Endothelial cell of umbilical vein (primary cell): Measurements from ENCODE around the gene ZNF778.

ENCODE experiments used
- CTCF ChIP-seq, 2 donors: IDR thresholded peaks; 1 replicate in 1 of 2; 2 replicates in 1 of 2; pipeline ENCODE4 v1.5.1; 2011; ENCODE audit warnings: low read length in 2 of 2, mild to moderate bottlenecking in 2 of 2, moderate library complexity in 2 of 2, control low read depth in 1 of 2, inconsistent platforms in 1 of 2, low read depth in 1 of 2; ENCODE audit not compliant: insufficient read depth in 1 of 2; ENCODE audit errors: extremely low read depth in 1 of 2
- EZH2 ChIP-seq: IDR thresholded peaks from 2 replicates; pipeline ENCODE4 v1.6.1; 2012; ENCODE audit warnings: borderline replicate concordance, low read depth, mild to moderate bottlenecking, moderate library complexity, low read length, inconsistent platforms; ENCODE audit not compliant: severe bottlenecking
- FOS ChIP-seq: IDR thresholded peaks from 2 replicates; pipeline ENCODE4 v1.6.1; 2011; ENCODE audit warnings: mild to moderate bottlenecking, low read length, moderate library complexity, borderline replicate concordance; ENCODE audit not compliant: insufficient read depth
- MYC ChIP-seq: IDR thresholded peaks from one replicate; pipeline ENCODE4 v1.6.1; 2011; ENCODE audit warnings: mild to moderate bottlenecking, low read depth, low read length
- POLR2A ChIP-seq: IDR thresholded peaks from 2 replicates; pipeline ENCODE4 v1.6.1; 2012; ENCODE audit warnings: low read depth, mild to moderate bottlenecking, control low read depth, low read length
- POLR2AphosphoS5 ChIP-seq: IDR thresholded peaks from 2 replicates; pipeline ENCODE4 v1.6.1; 2012; ENCODE audit warnings: low read depth, mild to moderate bottlenecking, control low read depth, low read length, moderate library complexity; ENCODE audit not compliant: insufficient read depth
- TF ChIP-seq, protein P1 (sequence below): IDR thresholded peaks from 2 replicates; pipeline ENCODE4 v1.6.1; 2011; ENCODE audit not compliant: insufficient read depth, insufficient read length

- no peak for TF ChIP-seq CTCF (IDR thresholded peaks at IDR 0.05; ENCODE audit: extremely low read depth in 1 of 2, insufficient read depth in 1 of 2, low read depth in 1 of 2, low read length in 2 of 2)
- no peak for TF ChIP-seq POLR2A
- no peak for TF ChIP-seq POLR2AphosphoS5
- TF ChIP-seq FOS, result no peak
- TF ChIP-seq MYC, result no peak
- TF ChIP-seq, protein P1, sequence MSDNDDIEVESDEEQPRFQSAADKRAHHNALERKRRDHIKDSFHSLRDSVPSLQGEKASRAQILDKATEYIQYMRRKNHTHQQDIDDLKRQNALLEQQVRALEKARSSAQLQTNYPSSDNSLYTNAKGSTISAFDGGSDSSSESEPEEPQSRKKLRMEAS, result no peak
- TF ChIP-seq EZH2, result no peak
Measured at GRCh38 chr16:89261691-89262563, 44.4 kb downstream of the ZNF778 start.
